BJ (cell line): ENCODE measurements around the gene PRKAR2B. TPM values are rescaled to one million over a fixed set of nuclear protein-coding genes. Genes with fewer than 3 reads are reported as not detected.

Experiments
- CTCF ChIA-PET: fragments of 350-600 bp; formaldehyde crosslinking; extraction: SDS; loops from one replicate; lab custom pipeline; 2021; ENCODE audit warnings: antibody characterized with exemption, inconsistent platforms; lab: Yijun Ruan, JAX
- POLR2A ChIA-PET: fragments of 300-600 bp; sonication (Branson Sonifier 250); formaldehyde crosslinking; extraction: SDS; loops from one replicate; lab custom pipeline; 2021; ENCODE audit warnings: antibody characterized with exemption; lab: Charles Lee
- DNase-seq: peaks from one replicate; pipeline ENCODE4 v3.0.0-alpha.2; 2011; ENCODE audit warnings: low read depth
- H3K27me3 ChIP-seq: 2 replicates; pipeline ENCODE4 v1.6.0; 2011; ENCODE audit warnings: low read length; ENCODE audit not compliant: control insufficient read depth, insufficient read depth
- H3K36me3 ChIP-seq: 2 replicates; pipeline ENCODE4 v1.5.1; 2011; ENCODE audit warnings: low read length; ENCODE audit not compliant: control insufficient read depth, insufficient read depth
- H3K4me3 ChIP-seq: 2 replicates; pipeline ENCODE4 v1.5.1; 2011; ENCODE audit warnings: low read depth, mild to moderate bottlenecking, control low read depth, low read length
- CTCF ChIP-seq: IDR thresholded peaks from 2 replicates; pipeline ENCODE4 v1.5.1; 2011; ENCODE audit warnings: low read depth, mild to moderate bottlenecking, control low read depth, inconsistent platforms, low read length, moderate library complexity; ENCODE audit not compliant: insufficient read depth
- polyA plus RNA-seq: library from polyadenylated mRNA; depleted of rRNA; stranded (reverse); fragments of >200 nt; gene quantifications from 2 replicates; pipeline ENCODE4 v1.2.3, GENCODE V29; 2011

Gene PRKAR2B
- polyA plus RNA-seq, 1 experiment: 2.6 TPM

- H3K36me3 ChIP-seq: no peaks in the 10 kb centered on the region; the same call in 1 of the 2 replicates
- TF ChIP-seq CTCF: peak; percentile 52
- peak overlapping the region; percentile 42 for H3K4me3 ChIP-seq
- H3K27me3 ChIP-seq: no peaks in the 10 kb centered on the region
- CTCF ChIA-PET: interaction anchor here (0.6 to 3.2 kb wide), 17 partner anchors 11 to 991 kb away, joined by 3 to 22 read pairs (median 3); no protein-coding TSS in a partner anchor
- peak; percentile 44 for DNase-seq
- POLR2A ChIA-PET: no interaction called here
Measured at GRCh38 chr7:107167483-107168232, 123.2 kb downstream of the PRKAR2B start.

GRCh38 chr7:107168233-107169119 is 124.0 kb downstream of the PRKAR2B start, which contains the start of gene HBP1:
Gene HBP1 (plus strand): TSS chr7:107169003. CDS start chr7:107179894, 10,891 bp downstream.
- DNase-seq: peak; percentile 100
- no peak for TF ChIP-seq CTCF
- H3K36me3 ChIP-seq: no peaks in the 10 kb centered on the region; the same call in 1 of the 2 replicates
- peak within 1 kb of the TSS; percentile 100 for H3K4me3 ChIP-seq
- CTCF ChIA-PET: interaction anchor here (0.6 to 3.2 kb wide), 14 partner anchors 12 to 992 kb away, joined by 3 to 22 read pairs (median 4); no protein-coding TSS in a partner anchor
- no peaks in the 10 kb centered on the region for H3K27me3 ChIP-seq
- POLR2A ChIA-PET: interaction anchor here (0.8 to 1.0 kb wide), 3 partner anchors 219 to 395 kb away, joined by 4 to 6 read pairs (median 4); partner anchors contain the start of genes COG5 and DUS4L

GRCh38 chr7:107169120-107170050 is 124.9 kb downstream of the PRKAR2B start:
- peak; percentile 80 for DNase-seq

More at GRCh38 chr7:107169120-107170050, 124.9 kb downstream of the PRKAR2B start:
- no peaks in the 10 kb centered on the region for H3K27me3 ChIP-seq
- ChIA-PET POLR2A (interaction anchor here (0.5 to 1.0 kb wide), 5 partner anchors 218 to 626 kb away, joined by 3 to 7 read pairs (median 4); partner anchors contain the start of genes COG5 and DUS4L), CTCF (interaction anchor here (3.1 to 3.2 kb wide), 2 partner anchors 17 to 21 kb away, joined by 11 to 22 read pairs; no protein-coding TSS in a partner anchor)
- H3K4me3 ChIP-seq: peak overlapping the region; percentile 100
- no peaks in the 10 kb centered on the region; the same call in 1 of the 2 replicates for H3K36me3 ChIP-seq
- TF ChIP-seq CTCF: peak; percentile 7; the same call in 1 of the 2 replicates
